ENCODE data around the gene SLC25A41.

The SLC25A41 gene

DNA sequence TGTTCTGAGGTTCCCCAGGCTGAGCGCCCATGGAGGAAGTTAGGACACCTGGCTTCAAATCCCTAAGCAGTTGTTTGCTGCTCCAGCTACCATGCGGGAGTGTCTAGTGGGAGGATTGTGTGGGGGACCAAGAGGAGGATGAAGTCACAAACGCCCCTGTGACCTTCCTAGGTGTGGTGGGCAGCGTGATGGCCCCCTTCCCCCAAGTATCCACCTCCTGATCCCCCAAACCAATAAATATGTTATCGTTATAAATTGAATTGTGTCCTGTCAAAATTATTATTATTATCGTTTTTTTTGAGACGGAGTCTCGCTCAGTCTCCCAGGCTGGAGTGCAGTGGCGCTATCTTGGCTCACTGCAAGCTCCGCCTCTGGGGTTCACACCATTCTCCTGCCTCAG lies at the start of gene SLC25A41:
Gene SLC25A41, minus strand, starts transcription at position 101 of the 400 bp plus-strand sequence. Its CDS starts 70 bp downstream, at position 31.
- DNase-seq (ENCODE audit: low spot score) = no peak

- no peak for DNase-seq (ENCODE audit: low spot score)
Measured at GRCh38 chr19:6483235-6483634, 49.7 kb upstream of the SLC25A41 start.

- no peak for DNase-seq (ENCODE audit: low spot score)
Measured at GRCh38 chr19:6482343-6482686, 48.8 kb upstream of the SLC25A41 start.

- DNase-seq (ENCODE audit: low spot score) = no peak
Measured at GRCh38 chr19:6481541-6482342, 48.2 kb upstream of the SLC25A41 start, which contains the start of gene DENND1C. Gene DENND1C, minus strand, starts transcription at chr19:6481787. Its CDS starts 92 bp downstream, at chr19:6481695.

- DNase-seq (ENCODE audit: low spot score) = no peak
Measured at GRCh38 chr19:6480848-6481415, 47.4 kb upstream of the SLC25A41 start.

DNA sequence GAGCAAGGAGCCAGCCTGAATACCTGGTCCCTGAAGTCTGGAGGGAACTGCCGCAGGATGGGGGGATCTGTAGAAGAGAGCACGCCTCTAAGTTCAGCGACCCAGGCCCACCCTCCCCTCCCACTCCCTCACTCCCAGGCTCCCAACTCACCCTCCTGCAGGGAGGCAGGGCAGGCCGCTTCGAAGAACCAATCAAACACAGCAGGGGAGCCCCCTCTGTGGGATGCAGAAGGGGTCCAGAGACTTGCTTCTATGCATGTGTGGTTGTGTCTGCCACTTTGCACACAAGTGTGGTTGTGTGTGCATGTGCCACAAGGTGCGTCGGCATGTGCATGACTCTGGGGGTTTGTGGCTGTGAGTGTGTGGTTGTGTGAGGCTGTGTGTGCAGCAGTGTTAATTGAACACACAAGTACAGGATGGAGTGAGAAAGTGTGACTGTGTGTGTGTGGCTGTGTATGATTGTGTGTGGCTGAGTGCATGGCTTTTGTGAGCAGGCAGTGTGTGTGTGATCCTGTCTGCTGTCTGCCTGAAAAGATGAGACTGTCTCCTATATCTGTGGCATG lies 46.4 kb upstream of the SLC25A41 start:
- DNase-seq (ENCODE audit: low spot score) = no peak

DNA sequence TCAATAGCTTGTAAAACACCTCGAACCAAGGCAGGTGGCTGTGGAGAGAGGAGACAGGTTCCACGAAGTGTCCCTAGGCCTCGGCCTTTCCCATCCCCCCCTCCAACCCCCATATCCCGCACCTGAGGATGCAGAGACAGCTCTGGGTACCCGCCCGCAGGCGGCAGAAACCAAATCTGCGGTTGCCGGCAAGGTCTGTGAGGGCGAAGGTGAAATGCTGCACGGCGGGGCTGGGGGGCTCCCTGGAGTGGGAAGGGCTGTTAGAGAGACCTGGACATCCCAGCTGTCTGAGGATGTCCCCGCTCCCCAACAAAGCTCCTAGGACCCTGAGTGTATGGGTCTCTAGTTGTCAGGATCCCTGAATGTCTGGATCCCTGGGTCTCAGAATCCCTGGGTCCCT lies 45.3 kb upstream of the SLC25A41 start:
- no peak for DNase-seq (ENCODE audit: low spot score)

DNA sequence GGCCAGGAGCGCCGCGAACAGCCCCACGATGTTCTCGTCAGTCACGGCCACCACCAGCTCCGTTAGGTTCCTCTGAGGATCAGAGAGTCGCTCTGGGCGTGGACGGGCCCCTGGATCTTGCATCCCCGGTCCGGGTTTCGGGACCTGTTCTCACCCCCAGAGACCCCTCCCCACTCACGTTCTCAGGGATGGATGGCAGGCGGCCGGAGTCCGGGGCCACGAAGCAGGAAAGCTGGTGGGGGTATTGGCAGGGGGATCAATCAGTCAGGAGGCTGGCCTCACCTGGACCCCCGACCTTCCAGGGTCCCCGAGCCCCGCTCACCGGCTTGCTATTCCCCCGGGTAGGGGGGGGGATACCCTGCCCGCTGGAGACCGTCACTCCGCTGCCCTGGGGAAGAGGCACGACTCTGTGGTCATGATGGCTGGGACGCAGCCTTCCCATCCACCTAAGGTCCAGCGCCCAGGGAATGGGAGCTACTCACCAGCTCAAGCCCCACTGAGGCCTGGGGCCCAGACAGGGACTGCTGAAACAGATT lies 43.4 kb upstream of the SLC25A41 start:
- no peak for DNase-seq (ENCODE audit: low spot score)

- DNase-seq (ENCODE audit: low spot score) = peak; percentile 70
Measured at GRCh38 chr19:6476155-6476895, 42.8 kb upstream of the SLC25A41 start.

GRCh38 chr19:6475321-6476108 lies 42.0 kb upstream of the SLC25A41 start:
- peak; percentile 39 for DNase-seq (ENCODE audit: low spot score)

GRCh38 chr19:6473647-6474046 lies 40.1 kb upstream of the SLC25A41 start:
- DNase-seq (ENCODE audit: low spot score) = no peak

DNA sequence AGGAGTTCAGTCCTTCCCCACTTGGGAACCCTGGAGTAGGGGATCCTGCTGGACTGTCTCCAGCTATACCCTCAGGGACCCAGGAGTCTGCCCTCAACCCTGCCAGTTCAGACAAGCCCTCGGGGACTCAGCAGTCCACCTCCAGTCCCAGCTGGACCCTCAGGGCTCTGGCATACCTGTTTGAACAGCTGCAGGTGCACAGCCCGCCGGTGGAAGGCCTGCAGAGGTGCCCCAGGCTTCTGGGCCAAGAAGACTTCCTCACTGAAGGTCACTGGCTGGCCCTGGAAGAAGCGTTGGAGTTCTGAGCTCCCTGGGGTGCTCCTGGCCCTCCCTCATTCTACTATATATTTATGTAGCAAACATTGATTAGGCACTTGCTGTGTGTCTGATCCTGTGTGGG lies 39.1 kb upstream of the SLC25A41 start:
- DNase-seq (ENCODE audit: low spot score) = peak; percentile 21

- no peak for DNase-seq (ENCODE audit: low spot score)
Measured at GRCh38 chr19:6471076-6471475, 37.5 kb upstream of the SLC25A41 start.

- DNase-seq (ENCODE audit: low spot score) = peak; percentile 16
Measured at GRCh38 chr19:6470173-6470572, 36.6 kb upstream of the SLC25A41 start.

GRCh38 chr19:6467384-6467783 lies 33.8 kb upstream of the SLC25A41 start:
- DNase-seq (ENCODE audit: low spot score) = peak; percentile 27

DNA sequence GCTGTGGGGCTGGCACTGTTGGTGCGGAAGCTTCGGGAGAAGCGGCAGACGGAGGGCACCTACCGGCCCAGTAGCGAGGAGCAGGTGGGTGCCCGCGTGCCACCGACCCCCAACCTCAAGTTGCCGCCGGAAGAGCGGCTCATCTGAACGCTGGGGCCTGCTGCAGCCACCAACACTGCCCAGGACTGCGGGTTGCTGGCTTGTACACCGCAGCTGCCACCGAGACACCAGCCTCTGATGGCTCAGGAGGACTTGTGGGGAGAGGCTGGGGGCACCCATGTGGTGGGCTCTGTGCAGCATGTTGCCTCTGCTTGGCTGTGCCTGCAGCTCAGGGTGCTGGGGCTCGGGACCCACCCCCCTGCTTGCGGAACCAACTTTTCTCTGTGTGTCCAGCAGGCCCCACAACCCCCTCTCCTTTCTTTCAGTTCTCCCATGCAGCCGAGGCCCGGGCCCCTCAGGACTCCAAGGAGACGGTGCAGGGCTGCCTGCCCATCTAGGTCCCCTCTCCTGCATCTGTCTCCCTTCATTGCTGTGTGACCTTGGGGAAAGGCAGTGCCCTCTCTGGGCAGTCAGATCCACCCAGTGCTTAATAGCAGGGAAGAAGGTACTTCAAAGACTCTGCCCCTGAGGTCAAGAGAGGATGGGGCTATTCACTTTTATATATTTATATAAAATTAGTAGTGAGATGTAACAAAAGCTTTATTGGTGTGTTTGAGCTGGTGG lies 33.1 kb upstream of the SLC25A41 start:
- peak; percentile 25 for DNase-seq (ENCODE audit: low spot score)

GRCh38 chr19:6465663-6466062 lies 32.1 kb upstream of the SLC25A41 start:
- DNase-seq (ENCODE audit: low spot score) = no peak

GRCh38 chr19:6465006-6465405 lies 31.4 kb upstream of the SLC25A41 start:
- peak; percentile 9 for DNase-seq (ENCODE audit: low spot score)

DNA sequence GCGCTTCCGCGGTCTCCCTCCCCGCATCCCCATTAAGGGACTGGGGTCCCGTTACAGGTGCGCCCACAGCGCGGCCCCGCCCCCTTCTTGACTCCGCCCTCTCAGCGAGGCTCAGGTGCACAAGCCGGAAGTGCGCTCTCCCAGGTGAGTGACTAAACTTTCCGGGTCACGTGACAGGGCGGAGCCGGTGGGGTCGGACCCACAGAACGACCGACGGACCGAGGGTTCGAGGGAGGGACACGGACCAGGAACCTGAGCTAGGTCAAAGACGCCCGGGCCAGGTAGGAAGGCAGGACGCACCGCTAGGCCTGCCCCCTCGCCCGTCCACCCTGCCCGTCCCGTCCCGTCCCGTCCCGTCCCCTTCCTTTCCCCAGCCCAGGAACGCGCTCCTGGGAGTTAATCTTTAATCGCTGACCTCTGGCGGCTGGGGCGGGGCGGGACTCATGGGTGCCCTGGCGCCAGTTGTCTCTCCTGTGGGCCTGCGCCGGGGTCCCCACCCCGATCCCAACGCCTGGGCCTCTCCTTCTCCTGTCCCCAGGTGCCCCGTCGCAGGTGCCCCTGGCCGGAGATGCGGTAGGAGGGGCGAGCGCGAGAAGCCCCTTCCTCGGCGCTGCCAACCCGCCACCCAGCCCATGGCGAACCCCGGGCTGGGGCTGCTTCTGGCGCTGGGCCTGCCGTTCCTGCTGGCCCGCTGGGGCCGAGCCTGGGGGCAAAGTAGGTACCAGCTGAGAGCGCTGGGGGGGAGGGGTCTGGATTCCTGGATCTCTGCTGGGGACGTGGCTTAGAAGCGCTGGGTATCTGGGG lies 30.7 kb upstream of the SLC25A41 start, which contains the start of gene CRB3:
Gene CRB3, plus strand, starts transcription at position 202 of the 804 bp plus-strand sequence. Its CDS starts 431 bp downstream, at position 633.
- peak; percentile 30 for DNase-seq (ENCODE audit: low spot score)

Measured in D341Med (cell line).